Measurements from ENCODE around the gene LDB2.

The LDB2 gene

DNA sequence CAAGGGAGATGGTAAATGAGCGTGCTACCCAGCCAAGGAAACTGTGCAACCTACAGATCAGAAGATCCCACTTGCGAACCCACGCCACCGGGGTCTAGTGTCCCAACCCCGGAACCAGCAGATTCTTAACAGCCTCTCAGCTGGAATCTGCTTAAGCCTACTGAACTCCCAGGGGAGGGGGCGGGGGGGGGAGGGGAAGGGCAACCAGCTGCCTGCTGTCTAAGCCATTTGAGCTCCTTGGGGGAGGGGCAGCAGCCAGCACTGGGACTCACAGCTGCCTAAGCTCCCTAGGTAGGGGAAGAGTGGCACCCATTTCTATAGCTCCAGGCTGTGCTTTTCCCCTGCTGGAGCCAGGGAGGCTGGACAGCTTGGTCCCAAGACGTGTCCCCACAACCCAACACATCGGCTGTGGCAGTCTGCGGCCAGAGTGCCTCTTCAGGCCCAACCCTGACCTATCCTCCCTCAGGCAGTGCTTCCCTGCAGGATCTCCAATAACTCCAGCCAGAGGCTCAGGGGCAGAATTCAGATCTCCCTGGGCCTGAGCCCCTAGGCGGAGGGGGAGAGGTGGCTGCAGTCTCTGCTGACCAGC is 289.2 kb downstream of the LDB2 start:
- H3K4me3 ChIP-seq (ENCODE audit: low read depth, low read length), result no peak overlapping the region
- TF ChIP-seq, protein P1, sequence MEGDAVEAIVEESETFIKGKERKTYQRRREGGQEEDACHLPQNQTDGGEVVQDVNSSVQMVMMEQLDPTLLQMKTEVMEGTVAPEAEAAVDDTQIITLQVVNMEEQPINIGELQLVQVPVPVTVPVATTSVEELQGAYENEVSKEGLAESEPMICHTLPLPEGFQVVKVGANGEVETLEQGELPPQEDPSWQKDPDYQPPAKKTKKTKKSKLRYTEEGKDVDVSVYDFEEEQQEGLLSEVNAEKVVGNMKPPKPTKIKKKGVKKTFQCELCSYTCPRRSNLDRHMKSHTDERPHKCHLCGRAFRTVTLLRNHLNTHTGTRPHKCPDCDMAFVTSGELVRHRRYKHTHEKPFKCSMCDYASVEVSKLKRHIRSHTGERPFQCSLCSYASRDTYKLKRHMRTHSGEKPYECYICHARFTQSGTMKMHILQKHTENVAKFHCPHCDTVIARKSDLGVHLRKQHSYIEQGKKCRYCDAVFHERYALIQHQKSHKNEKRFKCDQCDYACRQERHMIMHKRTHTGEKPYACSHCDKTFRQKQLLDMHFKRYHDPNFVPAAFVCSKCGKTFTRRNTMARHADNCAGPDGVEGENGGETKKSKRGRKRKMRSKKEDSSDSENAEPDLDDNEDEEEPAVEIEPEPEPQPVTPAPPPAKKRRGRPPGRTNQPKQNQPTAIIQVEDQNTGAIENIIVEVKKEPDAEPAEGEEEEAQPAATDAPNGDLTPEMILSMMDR (IDR thresholded peaks at IDR 0.05; ENCODE audit: insufficient read depth, low read depth, low read length, missing control alignments), result no peak

DNA sequence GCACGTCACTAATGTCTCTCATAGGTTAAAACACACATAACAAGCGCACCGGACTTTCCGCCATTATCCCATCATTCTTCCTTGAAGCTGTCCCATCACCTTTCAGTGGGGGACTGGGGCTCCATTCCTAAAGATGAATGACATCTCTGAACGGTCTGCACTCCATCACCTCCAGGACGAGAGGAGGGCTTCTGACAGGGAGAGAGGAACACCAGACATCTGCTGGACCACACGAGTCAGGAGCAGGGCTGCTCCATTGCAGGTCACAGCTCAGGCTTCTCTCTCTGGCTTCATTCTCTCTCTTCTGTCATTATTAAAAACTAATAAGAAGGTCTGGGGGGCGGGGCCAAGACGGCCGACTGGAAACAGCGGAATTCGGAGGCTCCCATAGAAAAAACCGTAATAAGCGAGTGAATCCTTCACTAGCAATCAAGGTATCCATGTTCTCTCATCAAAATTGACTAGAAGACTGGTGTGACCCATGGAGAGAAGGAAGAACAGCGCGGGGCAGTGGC is 289.8 kb downstream of the LDB2 start:
- DNase-seq (ENCODE audit: low read depth), result no peak
- no peak overlapping the region for H3K4me3 ChIP-seq (ENCODE audit: low read depth, low read length)
- TF ChIP-seq, protein P1 (IDR thresholded peaks at IDR 0.05; ENCODE audit: insufficient read depth, low read depth, low read length, missing control alignments), result no peak

More for the DNA sequence above, 289.2 kb downstream of the LDB2 start:
- no peak for DNase-seq (ENCODE audit: low read depth)

DNA sequence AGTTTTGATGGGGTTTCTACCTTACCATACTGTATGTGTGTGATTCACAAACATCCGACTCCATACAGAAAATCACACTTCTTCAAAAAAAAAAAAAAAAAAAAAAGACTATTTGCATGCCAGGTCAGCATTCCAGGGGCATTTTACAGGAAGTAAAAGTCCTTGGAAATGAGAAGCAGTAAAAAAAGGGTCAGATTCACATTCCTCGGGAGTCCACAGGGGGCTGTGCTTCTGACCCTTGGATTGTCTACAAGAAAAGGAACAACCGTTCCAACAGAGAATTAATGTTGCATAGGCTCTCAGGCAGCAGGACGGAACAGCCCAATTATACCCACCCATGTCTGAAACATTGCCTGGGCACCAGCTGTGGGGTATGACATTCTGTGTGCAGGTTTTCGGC is 290.3 kb downstream of the LDB2 start:
- DNase-seq (ENCODE audit: low read depth), result no peak
- no peak overlapping the region for H3K4me3 ChIP-seq (ENCODE audit: low read depth, low read length)
- TF ChIP-seq, protein P1 (IDR thresholded peaks at IDR 0.05; ENCODE audit: insufficient read depth, low read depth, low read length, missing control alignments), result no peak

DNA sequence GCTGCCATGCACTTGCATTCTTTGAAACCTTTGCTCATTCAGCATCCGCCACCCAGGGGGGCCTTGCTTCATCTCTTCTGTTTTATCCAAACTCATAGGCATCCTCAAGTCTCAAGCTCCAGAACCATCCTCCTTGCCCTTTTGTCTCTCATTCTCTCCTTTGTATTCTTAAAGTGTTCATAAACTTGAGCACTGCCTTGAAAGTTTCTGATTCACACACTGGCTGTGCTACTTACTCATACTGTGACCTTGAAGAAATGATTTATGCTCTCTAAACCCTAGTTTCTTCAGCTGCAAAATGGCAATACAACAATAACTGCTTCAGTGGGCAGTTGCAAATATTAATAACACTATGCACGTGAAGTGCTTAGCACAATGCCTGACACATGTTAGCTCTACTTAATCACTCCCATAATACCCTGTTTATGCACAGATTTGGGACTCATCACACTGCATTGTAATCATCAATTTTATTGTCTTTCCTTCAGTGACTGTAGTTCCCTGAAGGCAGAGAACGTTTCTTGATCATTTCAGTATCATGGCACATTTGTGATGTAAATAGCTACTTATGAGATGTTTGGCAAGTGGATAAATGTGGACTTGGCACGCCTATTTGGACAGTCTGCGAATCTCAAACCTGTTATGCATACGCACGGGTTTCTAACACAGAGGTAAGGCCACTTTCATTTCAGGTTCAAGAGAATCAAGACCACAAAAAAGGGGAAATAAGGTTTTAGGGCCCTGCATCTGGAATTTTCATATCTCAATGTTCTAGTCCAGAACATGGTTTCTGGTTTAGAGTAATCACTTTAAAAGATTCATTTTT is 291.0 kb downstream of the LDB2 start:
- peak; percentile 9 for DNase-seq (ENCODE audit: low read depth)
- H3K4me3 ChIP-seq (ENCODE audit: low read depth, low read length), result no peak overlapping the region

DNA sequence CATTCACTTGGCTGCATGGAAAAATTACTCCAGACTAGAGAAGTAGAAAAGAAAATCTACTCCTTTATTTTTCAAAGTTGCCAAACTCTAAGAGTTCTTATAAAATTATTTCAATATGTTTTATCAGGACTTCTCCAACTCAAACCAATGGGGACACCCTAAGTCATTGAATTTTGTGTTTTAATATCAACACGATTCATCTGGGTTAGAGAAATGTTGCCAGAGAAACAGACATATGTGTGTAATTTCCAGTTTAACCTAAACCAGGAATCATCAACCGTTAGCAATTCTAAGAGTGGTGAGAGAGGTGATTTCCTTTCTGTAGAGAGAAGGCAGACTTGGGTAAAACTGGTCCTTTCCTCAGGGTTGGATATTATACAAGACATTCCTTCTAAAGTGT is 291.8 kb downstream of the LDB2 start:
- DNase-seq (ENCODE audit: low read depth), result no peak

More for the DNA sequence above, 291.0 kb downstream of the LDB2 start:
- TF ChIP-seq, protein P1 (IDR thresholded peaks at IDR 0.05; ENCODE audit: insufficient read depth, low read depth, low read length, missing control alignments), result no peak

DNA sequence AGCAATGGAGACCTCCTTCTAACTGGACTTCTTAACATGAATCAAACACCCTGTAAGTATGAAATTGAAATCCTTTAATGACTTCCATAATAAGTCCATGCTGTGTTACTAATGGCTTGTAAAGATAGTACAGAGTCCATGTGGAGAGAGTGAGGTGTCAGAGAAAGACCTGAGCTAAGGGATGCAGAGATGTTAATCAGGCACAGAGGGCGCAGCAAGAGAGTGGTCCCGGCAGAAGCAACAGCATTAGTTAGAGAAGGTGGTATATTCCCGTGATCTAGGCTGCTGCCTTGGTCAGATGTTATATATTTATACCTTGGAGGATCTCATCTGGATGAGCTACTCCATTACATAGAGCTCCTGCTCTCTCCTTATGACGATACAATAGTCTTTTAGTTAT is 295.3 kb downstream of the LDB2 start:
- H3K4me3 ChIP-seq (ENCODE audit: low read depth, low read length), result no peak overlapping the region
- DNase-seq (ENCODE audit: low read depth), result no peak
- TF ChIP-seq, protein P1 (IDR thresholded peaks at IDR 0.05; ENCODE audit: insufficient read depth, low read depth, low read length, missing control alignments), result no peak

More for the DNA sequence above, 291.8 kb downstream of the LDB2 start:
- H3K4me3 ChIP-seq (ENCODE audit: low read depth, low read length), result no peak overlapping the region
- TF ChIP-seq, protein P1 (IDR thresholded peaks at IDR 0.05; ENCODE audit: insufficient read depth, low read depth, low read length, missing control alignments), result no peak

Measured in GM12865 (cell line).